Fibroblast of lung (primary cell): ENCODE measurements around the gene BTF3. TPM values are rescaled to one million over a fixed set of nuclear protein-coding genes. Genes with fewer than 3 reads are reported as not detected.

Source experiments
- DNase-seq, 2 donors: peaks; one replicate each; pipeline versions ENCODE4 v3.0.0 to v3.0.0-alpha.2; 2010; ENCODE audit warnings: low read depth in 2 of 2
- H2AFZ ChIP-seq: 2 replicates; pipeline ENCODE4 v1.5.1; 2012; ENCODE audit warnings: low read length, control low read depth, inconsistent platforms
- H3K27ac ChIP-seq: 2 replicates; pipeline ENCODE4 v1.5.1; 2011; ENCODE audit warnings: low read length, control low read depth; ENCODE audit not compliant: insufficient read depth
- H3K27me3 ChIP-seq: 2 replicates; pipeline ENCODE4 v1.5.1; 2011; ENCODE audit warnings: mild to moderate bottlenecking, low read length; ENCODE audit not compliant: control insufficient read depth, insufficient read depth
- H3K36me3 ChIP-seq: 2 replicates; pipeline ENCODE4 v1.5.1; 2011; ENCODE audit warnings: low read length; ENCODE audit not compliant: control insufficient read depth, insufficient read depth
- H3K4me1 ChIP-seq: 2 replicates; pipeline ENCODE4 v1.5.1; 2011; ENCODE audit warnings: low read length; ENCODE audit not compliant: control insufficient read depth, insufficient read depth; ENCODE audit errors: extremely low read depth
- H3K4me2 ChIP-seq: 2 replicates; pipeline ENCODE4 v1.5.1; 2011; ENCODE audit warnings: low read length, control low read depth; ENCODE audit not compliant: insufficient read depth; ENCODE audit errors: extremely low read depth
- H3K4me3 ChIP-seq, 4 experiments: fragments of 200-600 bp in 1 of 4; sonication (generic) in 1 of 4; replicated peaks in 1 of 4; 2 replicates each; pipeline ENCODE4 v1.5.1; 2011 to 2016; ENCODE audit warnings: low read length in 4 of 4, low read depth in 3 of 4, mild to moderate bottlenecking in 3 of 4, control low read depth in 2 of 4, inconsistent platforms in 1 of 4, mixed read lengths in 1 of 4; ENCODE audit not compliant: insufficient read depth in 1 of 4; ENCODE audit errors: control extremely low read depth in 1 of 4
- H3K79me2 ChIP-seq: 2 replicates; pipeline ENCODE4 v1.5.1; 2012; ENCODE audit warnings: mild to moderate bottlenecking, low read length, inconsistent platforms; ENCODE audit not compliant: control insufficient read depth, insufficient read depth
- H3K9ac ChIP-seq: 2 replicates; pipeline ENCODE4 v1.5.1; 2011; ENCODE audit warnings: mild to moderate bottlenecking, low read length, control low read depth; ENCODE audit not compliant: insufficient read depth
- H3K9me3 ChIP-seq: 2 replicates; pipeline ENCODE4 v1.5.1; 2012; ENCODE audit warnings: low read depth, low read length; ENCODE audit not compliant: control insufficient read depth, insufficient read depth
- H4K20me1 ChIP-seq: 2 replicates; pipeline ENCODE4 v1.5.1; 2011; ENCODE audit warnings: low read length; ENCODE audit not compliant: control insufficient read depth, insufficient read depth; ENCODE audit errors: extremely low read depth
- EZH2 ChIP-seq: IDR thresholded peaks from 2 replicates; pipeline ENCODE4 v1.5.1; 2012; ENCODE audit warnings: low read length, control low read depth, mild to moderate bottlenecking; ENCODE audit errors: missing control alignments
- polyA plus RNA-seq, 2 donors: library from polyadenylated mRNA; depleted of rRNA in 1 of 2; stranded (reverse) in 1 of 2; unstranded in 1 of 2; fragments of >200 nt; gene quantifications; 2 replicates each; pipeline ENCODE4 v1.2.1, GENCODE V29; 2011 to 2012; ENCODE audit warnings: missing spikeins in 1 of 2
- total RNA-seq: library from RNA; depleted of rRNA; stranded (reverse); fragments of >200 nt; gene quantifications from 2 replicates; pipeline ENCODE4 v1.2.1, GENCODE V29; 2014
- TF ChIP-seq, protein P1 (sequence below), 2 donors: IDR thresholded peaks in 1 of 2; conservative IDR thresholded peaks in 1 of 2; 1 replicate in 1 of 2; 2 replicates in 1 of 2; pipeline ENCODE4 v1.5.1; 2011 to 2012; ENCODE audit warnings: low read length in 2 of 2, control low read depth in 1 of 2, inconsistent platforms in 1 of 2, low read depth in 1 of 2, mild to moderate bottlenecking in 1 of 2

Gene BTF3
- total and polyA plus RNA-seq, 2 donors (not counting 1 experiment from before 2014, with no cell fraction given): 207 to 647 TPM

DNA sequence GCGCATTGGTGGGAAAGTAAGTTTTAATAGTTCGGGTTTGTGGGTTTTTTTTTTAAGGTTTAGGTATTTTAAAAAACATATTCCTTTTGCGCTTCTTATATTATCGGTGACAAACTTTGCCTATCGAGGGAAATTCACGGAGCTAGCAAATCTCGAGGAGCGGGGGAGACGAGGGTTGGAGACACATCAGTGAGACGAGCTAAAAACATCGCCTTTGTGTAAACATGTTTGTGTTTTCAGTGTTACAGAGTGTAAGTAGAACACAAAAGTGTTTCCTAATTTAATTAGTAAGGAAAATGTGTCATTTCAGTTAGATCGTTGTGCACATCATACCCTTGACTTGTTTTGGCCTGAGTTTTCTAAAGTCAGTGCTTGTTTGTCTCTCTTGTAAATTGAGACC is 945 bp downstream of the BTF3 start:
- TF ChIP-seq, protein P1, sequence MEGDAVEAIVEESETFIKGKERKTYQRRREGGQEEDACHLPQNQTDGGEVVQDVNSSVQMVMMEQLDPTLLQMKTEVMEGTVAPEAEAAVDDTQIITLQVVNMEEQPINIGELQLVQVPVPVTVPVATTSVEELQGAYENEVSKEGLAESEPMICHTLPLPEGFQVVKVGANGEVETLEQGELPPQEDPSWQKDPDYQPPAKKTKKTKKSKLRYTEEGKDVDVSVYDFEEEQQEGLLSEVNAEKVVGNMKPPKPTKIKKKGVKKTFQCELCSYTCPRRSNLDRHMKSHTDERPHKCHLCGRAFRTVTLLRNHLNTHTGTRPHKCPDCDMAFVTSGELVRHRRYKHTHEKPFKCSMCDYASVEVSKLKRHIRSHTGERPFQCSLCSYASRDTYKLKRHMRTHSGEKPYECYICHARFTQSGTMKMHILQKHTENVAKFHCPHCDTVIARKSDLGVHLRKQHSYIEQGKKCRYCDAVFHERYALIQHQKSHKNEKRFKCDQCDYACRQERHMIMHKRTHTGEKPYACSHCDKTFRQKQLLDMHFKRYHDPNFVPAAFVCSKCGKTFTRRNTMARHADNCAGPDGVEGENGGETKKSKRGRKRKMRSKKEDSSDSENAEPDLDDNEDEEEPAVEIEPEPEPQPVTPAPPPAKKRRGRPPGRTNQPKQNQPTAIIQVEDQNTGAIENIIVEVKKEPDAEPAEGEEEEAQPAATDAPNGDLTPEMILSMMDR (conservative IDR thresholded peaks at IDR 0.05 in 1 of 2, IDR thresholded peaks at IDR 0.05 in 1 of 2; ENCODE audit: low read depth in 1 of 2, low read length in 2 of 2): no peak
- no peak for TF ChIP-seq EZH2
- peak overlapping the region; percentile 99 for H3K27ac ChIP-seq
- H4K20me1 ChIP-seq: no peaks in the 10 kb centered on the region
- H3K4me3 ChIP-seq: peak overlapping the region; percentile 88 to 97 (median 92)
- peaks cover 6% of the 10 kb centered on the region for H3K36me3 ChIP-seq
- no peak for DNase-seq
- H3K4me1 ChIP-seq: peaks cover 2% of the 10 kb centered on the region
- no peaks in the 10 kb centered on the region for H3K9me3 ChIP-seq
- peak overlapping the region; percentile 99 for H3K9ac ChIP-seq
- H3K27me3 ChIP-seq: no peaks in the 10 kb centered on the region
- H3K4me2 ChIP-seq: peak overlapping the region; percentile 99
- peaks cover 37% of the 10 kb centered on the region for H3K79me2 ChIP-seq
- no peak overlapping the region for H2AFZ ChIP-seq

DNA sequence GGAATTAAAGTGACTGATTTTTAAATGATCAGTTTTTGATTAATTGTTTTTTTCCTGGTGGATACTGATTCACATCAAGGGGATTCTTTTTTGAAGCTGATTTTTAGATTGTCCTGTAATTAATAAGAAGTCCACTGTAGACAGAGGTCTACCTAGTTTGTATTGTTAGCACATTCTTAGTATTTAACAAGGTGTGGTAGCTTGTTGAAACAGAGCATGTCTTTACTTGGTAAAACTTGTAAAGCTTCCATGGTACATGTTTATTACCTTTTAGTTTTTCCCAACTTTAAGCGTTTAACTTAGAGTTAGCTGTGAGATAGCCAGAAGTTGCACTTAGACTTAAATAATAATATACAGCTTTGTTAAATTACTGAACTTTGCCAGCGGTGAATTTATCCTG is 1.5 kb downstream of the BTF3 start:
- no peak for DNase-seq
- peaks cover 2% of the 10 kb centered on the region for H3K4me1 ChIP-seq
- no peak overlapping the region for H2AFZ ChIP-seq
- H3K27ac ChIP-seq: no peak overlapping the region
- H4K20me1 ChIP-seq: no peaks in the 10 kb centered on the region
- H3K4me2 ChIP-seq: peak overlapping the region; percentile 99
- no peaks in the 10 kb centered on the region for H3K9me3 ChIP-seq
- H3K9ac ChIP-seq: peak overlapping the region; percentile 99
- TF ChIP-seq EZH2: no peak
- TF ChIP-seq, protein P1 (conservative IDR thresholded peaks at IDR 0.05 in 1 of 2, IDR thresholded peaks at IDR 0.05 in 1 of 2; ENCODE audit: low read depth in 1 of 2, low read length in 2 of 2): no peak
- H3K27me3 ChIP-seq: no peaks in the 10 kb centered on the region
- peaks cover 9% of the 10 kb centered on the region for H3K36me3 ChIP-seq
- peaks cover 37% of the 10 kb centered on the region for H3K79me2 ChIP-seq
- H3K4me3 ChIP-seq: peak overlapping the region; percentile 88 to 97 (median 92)

GRCh38 chr5:73501406-73501805 is 3.2 kb downstream of the BTF3 start:
- Histone ChIP-seq H3K9me3 (no peaks in the 10 kb centered on the region), H4K20me1 (no peaks in the 10 kb centered on the region), H3K36me3 (peaks cover 11% of the 10 kb centered on the region), H3K27me3 (no peaks in the 10 kb centered on the region), H3K4me3 (no peak overlapping the region), H3K79me2 (peaks cover 37% of the 10 kb centered on the region), H3K27ac (no peak overlapping the region), H2AFZ (no peak overlapping the region), H3K4me2 (no peak overlapping the region), H3K4me1 (peaks cover 2% of the 10 kb centered on the region), H3K9ac (no peak overlapping the region)
- DNase-seq: no peak
- TF ChIP-seq, protein P1 (conservative IDR thresholded peaks at IDR 0.05 in 1 of 2, IDR thresholded peaks at IDR 0.05 in 1 of 2; ENCODE audit: low read depth in 1 of 2, low read length in 2 of 2): no peak
- no peak for TF ChIP-seq EZH2
